Measurements from ENCODE around the gene SV2C. TPM values are rescaled to one million over a fixed set of nuclear protein-coding genes. Genes with fewer than 3 reads are reported as not detected.

SV2C gene
- polyA plus RNA-seq, 3 donors: 0.01 to 0.02 TPM; not detected in 1

- WGBS (ENCODE audit: insufficient coverage): 56% methylated on average over 4 of the region's 6 CpGs
- Histone ChIP-seq H3K9me3 (replicated peaks in 1 of 2; ENCODE audit: control insufficient read depth in 1 of 2, insufficient read depth in 1 of 2, low read length in 2 of 2) (no peaks in the 10 kb centered on the region), H4K20me1 (ENCODE audit: insufficient read depth, low read length) (no peaks in the 10 kb centered on the region), H3K4me2 (replicated peaks; ENCODE audit: extremely low read depth, low read length, poor library complexity, severe bottlenecking) (no peak overlapping the region), H2AFZ (ENCODE audit: insufficient read depth, low read depth, low read length, poor library complexity, severe bottlenecking) (no peak overlapping the region), H3K27me3 (ENCODE audit: control insufficient read depth in 2 of 2, insufficient read depth in 2 of 2, low read length in 2 of 2) (no peaks in the 10 kb centered on the region), H3K9ac (ENCODE audit: insufficient read depth, low read length, poor library complexity, severe bottlenecking) (no peak overlapping the region), H3K4me3 (replicated peaks in 1 of 3; ENCODE audit: low read depth in 2 of 3, low read length in 3 of 3) (no peak overlapping the region), H3K4me1 (ENCODE audit: control insufficient read depth in 1 of 2, insufficient read depth in 2 of 2, low read length in 2 of 2) (peaks cover 8 to 16% of the 10 kb centered on the region in 2 donors), H3K79me2 (ENCODE audit: insufficient read depth, low read length) (no peaks in the 10 kb centered on the region), H3K36me3 (replicated peaks in 1 of 2; ENCODE audit: control insufficient read depth in 1 of 2, insufficient read depth in 2 of 2, low read length in 2 of 2) (no peaks in the 10 kb centered on the region), H3K27ac (ENCODE audit: low read depth in 1 of 2, low read length in 2 of 2) (no peak overlapping the region)
- Mint-ChIP-seq H3K4me3 (peak overlapping the region in 1 of 2 donors; percentile 23), H3K27ac (peak overlapping the region in 1 of 7 donors; percentile 67), H3K36me3 (no peaks in the 10 kb centered on the region), H3K9me3 (peaks cover 0 to 2% (median 0%) of the 10 kb centered on the region in 7 donors), H3K4me1 (peaks cover 14% of the 10 kb centered on the region), H3K27me3 (ENCODE audit: low read depth in 3 of 3) (peaks cover 0 to 2% (median 1%) of the 10 kb centered on the region in 3 donors)
- no peak for DNase-seq
- no peak for TF ChIP-seq CTCF (IDR thresholded peaks at IDR 0.05)
- intact Hi-C loops (cut with micrococcal nuclease): no loop called here
These were observed 116.4 kb downstream of the SV2C start for GRCh38 chr5:76199336-76200318.

- no peak for TF ChIP-seq CTCF (IDR thresholded peaks at IDR 0.05)
- WGBS (ENCODE audit: insufficient coverage): no CpG with 5 or more reads among the region's 5 CpGs
- H3K4me3 ChIP-seq (replicated peaks in 1 of 3; ENCODE audit: low read depth in 2 of 3, low read length in 3 of 3): no peak overlapping the region
- H3K9me3 ChIP-seq (replicated peaks in 1 of 2; ENCODE audit: control insufficient read depth in 1 of 2, insufficient read depth in 1 of 2, low read length in 2 of 2): no peaks in the 10 kb centered on the region
- peak overlapping the region in 3 of 7 donors; percentile 53 to 69 (median 58) for H3K27ac Mint-ChIP-seq
- no peaks in the 10 kb centered on the region for H3K27me3 ChIP-seq (ENCODE audit: control insufficient read depth in 2 of 2, insufficient read depth in 2 of 2, low read length in 2 of 2)
- H4K20me1 ChIP-seq (ENCODE audit: insufficient read depth, low read length): no peaks in the 10 kb centered on the region
- intact Hi-C loops (cut with micrococcal nuclease): no loop called here
- no peak overlapping the region for H3K9ac ChIP-seq (ENCODE audit: insufficient read depth, low read length, poor library complexity, severe bottlenecking)
- no peak overlapping the region for H2AFZ ChIP-seq (ENCODE audit: insufficient read depth, low read depth, low read length, poor library complexity, severe bottlenecking)
- peaks cover 29% of the 10 kb centered on the region for H3K4me1 Mint-ChIP-seq
- peaks cover 0 to 2% (median 1%) of the 10 kb centered on the region in 3 donors for H3K27me3 Mint-ChIP-seq (ENCODE audit: low read depth in 3 of 3)
- no peak overlapping the region for H3K27ac ChIP-seq (ENCODE audit: low read depth in 1 of 2, low read length in 2 of 2)
- no peak overlapping the region for H3K4me3 Mint-ChIP-seq
- no peaks in the 10 kb centered on the region for H3K79me2 ChIP-seq (ENCODE audit: insufficient read depth, low read length)
- H3K36me3 Mint-ChIP-seq: no peaks in the 10 kb centered on the region
- H3K36me3 ChIP-seq (replicated peaks in 1 of 2; ENCODE audit: control insufficient read depth in 1 of 2, insufficient read depth in 2 of 2, low read length in 2 of 2): no peaks in the 10 kb centered on the region
- H3K9me3 Mint-ChIP-seq: peaks cover 0 to 2% (median 0%) of the 10 kb centered on the region in 7 donors
- peaks cover 24 to 27% of the 10 kb centered on the region in 2 donors for H3K4me1 ChIP-seq (ENCODE audit: control insufficient read depth in 1 of 2, insufficient read depth in 2 of 2, low read length in 2 of 2)
- H3K4me2 ChIP-seq (replicated peaks; ENCODE audit: extremely low read depth, low read length, poor library complexity, severe bottlenecking): no peak overlapping the region
- peak; percentile 41 to 44 (median 44) for DNase-seq
These were observed 119.0 kb downstream of the SV2C start for GRCh38 chr5:76202182-76202581.

All from CD14-positive monocyte (primary cell).